H1 (cell line): ENCODE results near the gene NBEA. TPM values are rescaled to one million over a fixed set of nuclear protein-coding genes. Genes with fewer than 3 reads are reported as not detected.
A peak's percentile ranks its signal among the peaks of the same experiment; 100 is the strongest.

ENCODE experiments used
- CTCF ChIA-PET: fragments of 300-600 bp; sonication (Branson Sonifier 250); formaldehyde crosslinking; loops from one replicate; lab custom pipeline; 2021; ENCODE audit not compliant: partially characterized antibody; lab: Charles Lee
- POLR2A ChIA-PET: fragments of 300-600 bp; sonication (Branson Sonifier 250); formaldehyde crosslinking; loops from one replicate; lab custom pipeline; 2021; ENCODE audit warnings: inconsistent platforms; ENCODE audit not compliant: partially characterized antibody; lab: Charles Lee
- DNase-seq, 2 experiments: peaks; one replicate each; pipeline versions ENCODE4 v3.0.0 to v3.0.0-alpha.2; 2010 to 2022; ENCODE audit warnings: low spot score in 2 of 2, low read depth in 1 of 2, mixed read lengths in 1 of 2
- FAIRE-seq: peaks from 2 replicates; lab custom pipeline; 2011; peaks lifted over from hg19 to GRCh38; lab: Jason Lieb, UNC
- H2AFZ ChIP-seq: 2 replicates; pipeline ENCODE4 v1.8.1; 2012; ENCODE audit warnings: low read length, inconsistent platforms
- H2AK5ac ChIP-seq: 2 replicates; pipeline ENCODE4 v1.6.1; 2013; ENCODE audit warnings: low read depth, low read length
- H2BK120ac ChIP-seq: replicated peaks from 2 replicates; pipeline ENCODE3; 2013; ENCODE audit warnings: low read depth, low read length, inconsistent platforms
- H2BK12ac ChIP-seq: 2 replicates; pipeline ENCODE4 v1.6.1; 2013; ENCODE audit warnings: low read depth, low read length
- H2BK15ac ChIP-seq: 2 replicates; pipeline ENCODE4 v1.6.1; 2013; ENCODE audit warnings: low read length
- H2BK20ac ChIP-seq: 2 replicates; pipeline ENCODE4 v1.6.1; 2013; ENCODE audit warnings: low read length
- H2BK5ac ChIP-seq: 2 replicates; pipeline ENCODE4 v1.6.1; 2013; ENCODE audit warnings: low read depth, low read length
- H3K14ac ChIP-seq: 2 replicates; pipeline ENCODE4 v1.6.1; 2013; ENCODE audit warnings: inconsistent platforms; ENCODE audit not compliant: insufficient read length
- H3K18ac ChIP-seq: 2 replicates; pipeline ENCODE4 v1.6.1; 2013; ENCODE audit warnings: low read length; ENCODE audit errors: extremely low read depth
- H3K23ac ChIP-seq: 2 replicates; pipeline ENCODE4 v1.6.1; 2013; ENCODE audit warnings: inconsistent platforms; ENCODE audit not compliant: insufficient read length
- H3K23me2 ChIP-seq: 2 replicates; pipeline ENCODE4 v1.6.1; 2013; ENCODE audit warnings: low read depth, low read length
- H3K27ac ChIP-seq: 2 replicates; pipeline ENCODE4 v1.6.1; 2011; ENCODE audit warnings: low read depth, low read length, inconsistent platforms
- H3K27me3 ChIP-seq, 4 experiments: replicated peaks in 1 of 4; 1 replicate in 1 of 4; 2 replicates in 3 of 4; pipeline versions ENCODE4 v1.6.1 to v1.8.1; 2011 to 2013; ENCODE audit warnings: low read length in 3 of 4, mild to moderate bottlenecking in 3 of 4, inconsistent platforms in 2 of 4, mixed read lengths in 2 of 4, moderate library complexity in 1 of 4; ENCODE audit not compliant: control insufficient read depth in 3 of 4, insufficient read depth in 3 of 4; ENCODE audit errors: extremely low read depth in 1 of 4
- H3K36me3 ChIP-seq, 4 experiments: 2 replicates each; pipeline versions ENCODE4 v1.6.1 to v1.8.1; 2011 to 2013; ENCODE audit warnings: mild to moderate bottlenecking in 4 of 4, low read length in 3 of 4, moderate library complexity in 2 of 4, control low read depth in 1 of 4, inconsistent platforms in 1 of 4; ENCODE audit not compliant: insufficient read depth in 4 of 4, control insufficient read depth in 2 of 4
- H3K4ac ChIP-seq: replicated peaks from 2 replicates; pipeline ENCODE3; 2013; ENCODE audit warnings: low read length, low read depth, mixed read lengths, inconsistent platforms; ENCODE audit not compliant: insufficient read length
- H3K4me1 ChIP-seq, 4 experiments: replicated peaks in 1 of 4; 1 replicate in 1 of 4; 2 replicates in 3 of 4; pipeline versions ENCODE4 v1.6.1 to v1.8.1; 2011 to 2013; ENCODE audit warnings: low read length in 3 of 4, inconsistent platforms in 2 of 4, mixed read lengths in 1 of 4; ENCODE audit not compliant: insufficient read depth in 4 of 4, control insufficient read depth in 3 of 4
- H3K4me2 ChIP-seq, 2 experiments: 2 replicates each; pipeline versions ENCODE4 v1.6.1 to v1.8.1; 2011 to 2013; ENCODE audit warnings: low read depth in 2 of 2, low read length in 2 of 2, control low read depth in 1 of 2, inconsistent platforms in 1 of 2, mild to moderate bottlenecking in 1 of 2; ENCODE audit not compliant: insufficient read depth in 1 of 2
- H3K4me3 ChIP-seq, 4 experiments: fragments of 200-600, 300-600 bp in 1 of 4; sonication (generic), shearing (Covaris generic), sonication (Bioruptor Twin) in 1 of 4; 2 replicates each; pipeline versions ENCODE4 v1.5.1 to v1.8.1; 2011 to 2016; ENCODE audit warnings: low read length in 4 of 4, low read depth in 3 of 4, control low read depth in 2 of 4, inconsistent platforms in 2 of 4, mild to moderate bottlenecking in 2 of 4, mixed read lengths in 1 of 4, moderate library complexity in 1 of 4; ENCODE audit not compliant: insufficient read depth in 2 of 4; ENCODE audit errors: extremely low read depth in 1 of 4
- H3K56ac ChIP-seq: replicated peaks from 2 replicates; pipeline ENCODE3; 2013; ENCODE audit warnings: low read depth, mild to moderate bottlenecking, mixed read lengths, low read length, inconsistent platforms; ENCODE audit not compliant: insufficient read length
- H3K79me1 ChIP-seq: 2 replicates; pipeline ENCODE4 v1.6.1; 2013; ENCODE audit warnings: low read depth, low read length, control low read depth
- H3K79me2 ChIP-seq, 2 experiments: 2 replicates each; pipeline versions ENCODE4 v1.6.1 to v1.8.1; 2012 to 2013; ENCODE audit warnings: low read length in 2 of 2, mild to moderate bottlenecking in 2 of 2, inconsistent platforms in 1 of 2; ENCODE audit not compliant: insufficient read depth in 2 of 2, control insufficient read depth in 1 of 2
- H3K9ac ChIP-seq, 4 experiments: replicated peaks in 1 of 4; 1 replicate in 1 of 4; 2 replicates in 3 of 4; pipeline versions ENCODE4 v1.6.1 to v1.8.1; 2011 to 2013; ENCODE audit warnings: low read depth in 3 of 4, low read length in 3 of 4, control low read depth in 2 of 4, mild to moderate bottlenecking in 2 of 4, moderate library complexity in 2 of 4, inconsistent platforms in 1 of 4; ENCODE audit errors: extremely low read depth in 1 of 4
- H3K9me3 ChIP-seq, 2 experiments: 2 replicates each; pipeline versions ENCODE4 v1.6.1 to v1.8.1; 2012 to 2013; ENCODE audit warnings: mild to moderate bottlenecking in 2 of 2, moderate library complexity in 2 of 2, control low read depth in 1 of 2, inconsistent platforms in 1 of 2, low read depth in 1 of 2, low read length in 1 of 2, mixed read lengths in 1 of 2; ENCODE audit not compliant: insufficient read depth in 2 of 2
- H4K20me1 ChIP-seq, 2 experiments: replicated peaks in 1 of 2; 2 replicates each; pipeline versions ENCODE3 to v1.8.1; 2011 to 2013; ENCODE audit warnings: inconsistent platforms in 2 of 2, low read length in 2 of 2, mild to moderate bottlenecking in 1 of 2; ENCODE audit not compliant: insufficient read depth in 2 of 2, control insufficient read depth in 1 of 2
- H4K5ac ChIP-seq: 2 replicates; pipeline ENCODE4 v1.6.1; 2013; ENCODE audit warnings: low read length, low read depth, mixed read lengths, inconsistent platforms; ENCODE audit not compliant: insufficient read length
- H4K8ac ChIP-seq: 2 replicates; pipeline ENCODE4 v1.8.0; 2013; ENCODE audit warnings: mild to moderate bottlenecking, moderate library complexity, low read length, inconsistent platforms; ENCODE audit not compliant: insufficient read depth; ENCODE audit errors: extremely low read depth
- H4K91ac ChIP-seq: replicated peaks from 2 replicates; pipeline ENCODE3; 2013; ENCODE audit warnings: low read length, mixed read lengths, inconsistent platforms; ENCODE audit not compliant: insufficient read length
- NRF1 ChIP-seq: IDR thresholded peaks from 2 replicates; pipeline ENCODE4 v1.6.1; 2011; ENCODE audit warnings: mild to moderate bottlenecking, low read depth, low read length, improper control_type of control experiment
- RBBP5 ChIP-seq: IDR thresholded peaks from 2 replicates; pipeline ENCODE4 v1.7.1; 2012; ENCODE audit warnings: low read depth, mild to moderate bottlenecking, inconsistent platforms, low read length, moderate library complexity, borderline replicate concordance
- WGBS, 2 experiments: shearing (Covaris generic) in 1 of 2; methylation state at CpG; one replicate each; pipeline versions ENCODE4 v1.1.6 to v1.1.7; 2013 to 2015; ENCODE audit warnings: low lambda C conversion rate in 2 of 2, mixed read lengths in 2 of 2, inconsistent platforms in 1 of 2, low coverage in 1 of 2, missing lambda C conversion rate in 1 of 2; ENCODE audit not compliant: insufficient replicate concordance in 2 of 2, insufficient coverage in 1 of 2, insufficient read length in 1 of 2; ENCODE audit errors: extremely low coverage in 1 of 2, missing lambda C conversion rate in 1 of 2; 5-methylcytosine and 5-hydroxymethylcytosine counted together
- long read RNA-seq, 2 experiments: library from RNA in 1 of 2; library from capped mRNA in 1 of 2; stranded (forward); transcript quantifications; one replicate each; pipeline ENCODE4 v2.0.0, GENCODE V29; 2021; ENCODE audit warnings: inconsistent platforms in 1 of 2
- polyA minus RNA-seq, 3 experiments: library from RNA; depleted of rRNA, polyadenylated mRNA; stranded (reverse); fragments of >200 nt; gene quantifications; 1 replicate in 2 of 3; 2 replicates in 1 of 3; pipeline ENCODE4 v1.2.3, GENCODE V29; 2011
- polyA plus RNA-seq, 7 experiments: library from polyadenylated mRNA; depleted of rRNA in 3 of 7; stranded (reverse) in 5 of 7; unstranded in 2 of 7; fragments of >200 nt in 5 of 7; fragments of 200-250 nt in 2 of 7; gene quantifications; 1 replicate in 5 of 7; 2 replicates in 1 of 7; 4 replicates in 1 of 7; pipeline versions ENCODE4 v1.2.1 to v1.2.3, GENCODE V29; 2011 to 2013; ENCODE audit warnings: missing spikeins in 2 of 7, mixed read lengths in 2 of 7
- total RNA-seq: library from RNA; stranded (reverse); fragmentation: NEBNext Ultra II Directional; extraction: Animal tissue kit (Norgen Biotek cat#: 25700); gene quantifications from 2 replicates; pipeline ENCODE4 v1.2.1, GENCODE V29; 2021

NBEA gene, protein sequence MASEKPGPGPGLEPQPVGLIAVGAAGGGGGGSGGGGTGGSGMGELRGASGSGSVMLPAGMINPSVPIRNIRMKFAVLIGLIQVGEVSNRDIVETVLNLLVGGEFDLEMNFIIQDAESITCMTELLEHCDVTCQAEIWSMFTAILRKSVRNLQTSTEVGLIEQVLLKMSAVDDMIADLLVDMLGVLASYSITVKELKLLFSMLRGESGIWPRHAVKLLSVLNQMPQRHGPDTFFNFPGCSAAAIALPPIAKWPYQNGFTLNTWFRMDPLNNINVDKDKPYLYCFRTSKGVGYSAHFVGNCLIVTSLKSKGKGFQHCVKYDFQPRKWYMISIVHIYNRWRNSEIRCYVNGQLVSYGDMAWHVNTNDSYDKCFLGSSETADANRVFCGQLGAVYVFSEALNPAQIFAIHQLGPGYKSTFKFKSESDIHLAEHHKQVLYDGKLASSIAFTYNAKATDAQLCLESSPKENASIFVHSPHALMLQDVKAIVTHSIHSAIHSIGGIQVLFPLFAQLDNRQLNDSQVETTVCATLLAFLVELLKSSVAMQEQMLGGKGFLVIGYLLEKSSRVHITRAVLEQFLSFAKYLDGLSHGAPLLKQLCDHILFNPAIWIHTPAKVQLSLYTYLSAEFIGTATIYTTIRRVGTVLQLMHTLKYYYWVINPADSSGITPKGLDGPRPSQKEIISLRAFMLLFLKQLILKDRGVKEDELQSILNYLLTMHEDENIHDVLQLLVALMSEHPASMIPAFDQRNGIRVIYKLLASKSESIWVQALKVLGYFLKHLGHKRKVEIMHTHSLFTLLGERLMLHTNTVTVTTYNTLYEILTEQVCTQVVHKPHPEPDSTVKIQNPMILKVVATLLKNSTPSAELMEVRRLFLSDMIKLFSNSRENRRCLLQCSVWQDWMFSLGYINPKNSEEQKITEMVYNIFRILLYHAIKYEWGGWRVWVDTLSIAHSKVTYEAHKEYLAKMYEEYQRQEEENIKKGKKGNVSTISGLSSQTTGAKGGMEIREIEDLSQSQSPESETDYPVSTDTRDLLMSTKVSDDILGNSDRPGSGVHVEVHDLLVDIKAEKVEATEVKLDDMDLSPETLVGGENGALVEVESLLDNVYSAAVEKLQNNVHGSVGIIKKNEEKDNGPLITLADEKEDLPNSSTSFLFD (N-terminal part only)
- total RNA-seq (19.8 and 21.5 TPM in 2 replicates), polyA plus RNA-seq (2011; rRNA removed) (9.0 and 14.2 TPM in 2 replicates), polyA minus RNA-seq (2011; rRNA and poly(A)+ RNA removed) (59.4 and 83.0 TPM in 2 replicates)
- polyA plus RNA-seq (2011; cell fraction: cytosol; rRNA removed) = 13.8 TPM
- polyA plus RNA-seq (2011; cell fraction: nucleus; rRNA removed) = 12.0 TPM
- 9.8 to 23.6 TPM (median 15.0 TPM) in 4 replicates for polyA plus RNA-seq (2012, experiment 1 of 2)
- 0.80 TPM for polyA plus RNA-seq (2012, experiment 2 of 2)
- 6.3 TPM for polyA plus RNA-seq (2013, experiment 1 of 2)
- 5.7 TPM for polyA plus RNA-seq (2013, experiment 2 of 2)
- 23.0 TPM for polyA minus RNA-seq (2011; cell fraction: cytosol; rRNA and poly(A)+ RNA removed)
- 171 TPM for polyA minus RNA-seq (2011; cell fraction: nucleus; rRNA and poly(A)+ RNA removed)
- long read RNA-seq, experiment 1, partial matches to known transcripts = 6 of 17 reads
- long read RNA-seq, experiment 1, other reads (novel, unspliced or antisense) = 10 of 17 reads
- long read RNA-seq, experiment 2, partial matches to known transcripts = 6 of 7 reads
- long read RNA-seq, experiment 2, other reads (novel, unspliced or antisense) = 1 of 7 reads

DNA sequence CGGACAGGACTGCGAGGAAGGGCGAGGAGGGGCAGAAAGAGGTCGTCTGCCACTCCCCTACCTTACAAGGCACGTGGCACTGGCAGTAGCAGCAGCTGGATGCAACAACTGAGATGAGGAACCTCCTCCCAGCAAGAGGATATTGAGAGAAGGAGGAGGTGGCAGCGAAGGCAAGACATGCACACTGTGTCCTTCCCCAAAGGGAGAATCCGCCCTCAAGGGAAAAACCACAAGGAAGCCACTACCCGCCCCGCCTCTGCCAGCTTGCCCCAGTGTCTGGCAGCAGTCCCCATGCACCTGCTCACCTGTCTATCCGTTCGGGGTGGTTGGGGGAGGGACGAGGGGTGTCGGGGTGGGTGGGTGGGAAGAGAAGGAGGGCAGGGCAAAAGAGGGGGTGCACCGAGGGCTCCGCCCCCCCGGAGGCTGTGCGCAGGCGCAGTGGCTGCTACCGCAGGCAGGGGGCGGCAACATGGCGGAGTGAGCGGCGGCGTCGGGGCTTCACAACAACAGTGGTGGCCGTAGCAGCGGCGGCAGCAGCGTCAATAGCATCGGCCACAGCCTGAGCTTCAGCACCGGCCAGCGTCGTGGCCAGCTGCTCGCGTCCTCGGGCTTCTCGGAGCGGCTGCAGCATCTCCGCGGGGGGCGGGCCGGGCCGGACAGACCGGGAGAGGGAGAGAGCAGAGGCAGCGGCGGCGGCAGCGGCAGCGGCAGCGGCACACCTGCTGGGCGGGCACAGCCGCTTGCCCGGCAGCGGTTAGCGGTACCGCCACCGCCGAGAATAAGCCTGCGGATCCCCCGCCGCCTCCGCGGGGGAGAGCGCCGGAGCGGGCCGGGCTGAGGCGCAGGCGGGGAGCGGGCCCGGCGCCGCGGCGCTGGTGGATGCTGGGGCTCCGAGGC, at the start of gene NBEA:
Gene NBEA, plus strand, starts transcription at position 436 of the 897 bp plus-strand sequence. CDS start 551 bp downstream, outside the sequence.
- CTCF ChIA-PET = no interaction called here
- peak within 1 kb of the TSS; percentile 98 for H3K18ac ChIP-seq
- H3K79me1 ChIP-seq = no peaks in the 10 kb centered on the region
- peaks cover 0 to 8% (median 3%) of the 10 kb centered on the region in 4 experiments; a peak in 5 of 7 replicates for H3K4me1 ChIP-seq
- H3K36me3 ChIP-seq = no peaks in the 10 kb centered on the region
- H2BK15ac ChIP-seq = peak within 1 kb of the TSS; percentile 5; the same call in 1 of the 2 replicates
- no peak within 1 kb of the TSS for H3K14ac ChIP-seq
- H3K56ac ChIP-seq = peak within 1 kb of the TSS; percentile 65
- H3K4me3 ChIP-seq = peak within 1 kb of the TSS; percentile 75 to 94 (median 87)
- H3K27ac ChIP-seq = peak within 1 kb of the TSS; percentile 76; the same call in 1 of the 2 replicates
- no peak within 1 kb of the TSS for H2BK120ac ChIP-seq
- peak within 1 kb of the TSS; percentile 93 for H4K8ac ChIP-seq
- peak within 1 kb of the TSS; percentile 97 for H2AFZ ChIP-seq
- no peaks in the 10 kb centered on the region for H3K27me3 ChIP-seq
- peak within 1 kb of the TSS; percentile 90 for H3K4me2 ChIP-seq
- DNase-seq (peak; percentile 43 to 98), FAIRE-seq (no peak)
- H2BK20ac ChIP-seq = peak within 1 kb of the TSS; percentile 62; the same call in 1 of the 2 replicates
- no peak within 1 kb of the TSS for H2BK12ac ChIP-seq
- no peak within 1 kb of the TSS for H3K4ac ChIP-seq
- H3K9ac ChIP-seq = peak within 1 kb of the TSS; percentile 58 to 84 (median 68)
- no peaks in the 10 kb centered on the region for H3K9me3 ChIP-seq
- H3K79me2 ChIP-seq = peaks cover 0 to 43% of the 10 kb centered on the region in 2 experiments; a peak in 2 of 4 replicates
- H2BK5ac ChIP-seq = peak within 1 kb of the TSS; percentile 88; the same call in 1 of the 2 replicates
- H3K23me2 ChIP-seq = peaks cover 13% of the 10 kb centered on the region
- no peak within 1 kb of the TSS for H2AK5ac ChIP-seq
- H4K5ac ChIP-seq = peak within 1 kb of the TSS; percentile 93
- WGBS, 2 experiments = 1% methylated on average over 38 of the region's 76 CpGs; no CpG with 5 or more reads in 1 of the 2 experiments
- POLR2A ChIA-PET = interaction anchor here (0.7 to 1.4 kb wide), 3 partner anchors 9 to 27 kb away, joined by 3 to 5 read pairs (median 3); no protein-coding TSS in a partner anchor
- H3K23ac ChIP-seq = no peak within 1 kb of the TSS
- H4K20me1 ChIP-seq = peaks cover 7 to 10% of the 10 kb centered on the region in 2 experiments
- H4K91ac ChIP-seq = peak within 1 kb of the TSS; percentile 58
- TF ChIP-seq NRF1 = peak; percentile 71
- peak; percentile 100 for TF ChIP-seq RBBP5
